SK-N-SH (cell line): Measurements from ENCODE around the gene HOXA5. TPM values are rescaled to one million over a fixed set of nuclear protein-coding genes. Genes with fewer than 3 reads are reported as not detected.
A peak's percentile ranks its signal among the peaks of the same experiment; 100 is the strongest.

Experiments used
- CTCF ChIA-PET: fragments of 300-600, 350-600 bp; formaldehyde crosslinking; extraction: SDS; loops from one replicate; lab custom pipeline; 2021; lab: Yijun Ruan, JAX
- POLR2A ChIA-PET: fragments of 350-600 bp; sonication (Branson Sonifier 250); formaldehyde crosslinking; extraction: SDS; loops from one replicate; lab custom pipeline; 2020; ENCODE audit warnings: antibody characterized with exemption, inconsistent platforms; lab: Yijun Ruan, JAX
- DNase-seq: peaks from one replicate; pipeline ENCODE4 v3.0.0; 2012
- H2AFZ ChIP-seq: fragments of 200-600 bp; sonication (generic); 2 replicates; pipeline ENCODE4 v1.8.1; 2016; ENCODE audit warnings: antibody characterized with exemption, mild to moderate bottlenecking, low read depth
- H3F3A ChIP-seq: fragments of 200-600 bp; sonication (generic); replicated peaks from 2 replicates; pipeline ENCODE3; 2016; ENCODE audit warnings: antibody characterized with exemption, mild to moderate bottlenecking; ENCODE audit not compliant: insufficient read depth
- H3K27ac ChIP-seq, 2 experiments: fragments of 200-500 bp in 1 of 2; fragments of 200-600 bp in 1 of 2; sonication (Bioruptor generic) in 1 of 2; sonication (generic), shearing (Covaris generic) in 1 of 2; 2 replicates each; pipeline versions ENCODE4 v1.5.1 to v1.6.1; 2014 to 2016; ENCODE audit warnings: low read depth in 2 of 2, inconsistent platforms in 1 of 2, low read length in 1 of 2, mild to moderate bottlenecking in 1 of 2, mixed read lengths in 1 of 2
- H3K27me3 ChIP-seq: fragments of 200-600 bp; sonication (generic), shearing (Covaris generic); 2 replicates; pipeline ENCODE4 v1.6.1; 2016; ENCODE audit warnings: mixed run types; ENCODE audit not compliant: insufficient read depth
- H3K36me3 ChIP-seq, 2 experiments: fragments of 200-500 bp in 1 of 2; fragments of 200-600 bp in 1 of 2; sonication (Bioruptor generic) in 1 of 2; sonication (generic) in 1 of 2; replicated peaks in 1 of 2; 2 replicates each; pipeline versions ENCODE3 to v1.5.1; 2014 to 2016; ENCODE audit warnings: low read length in 1 of 2, mild to moderate bottlenecking in 1 of 2; ENCODE audit not compliant: insufficient read depth in 2 of 2, control insufficient read depth in 1 of 2
- H3K4me1 ChIP-seq, 2 experiments: fragments of 200-500 bp in 1 of 2; fragments of 200-600 bp in 1 of 2; sonication (Bioruptor generic) in 1 of 2; sonication (generic), shearing (Covaris generic) in 1 of 2; 2 replicates each; pipeline versions ENCODE4 v1.5.1 to v1.6.1; 2014 to 2016; ENCODE audit warnings: low read depth in 1 of 2, low read length in 1 of 2, mixed run types in 1 of 2; ENCODE audit not compliant: insufficient read depth in 2 of 2, control insufficient read depth in 1 of 2
- H3K4me2 ChIP-seq: fragments of 200-600 bp; sonication (generic), shearing (Covaris generic); 2 replicates; pipeline ENCODE4 v1.6.1; 2017; ENCODE audit warnings: mixed run types
- H3K4me3 ChIP-seq, 2 experiments: fragments of 200-500 bp in 1 of 2; fragments of 200-600 bp in 1 of 2; sonication (Bioruptor generic) in 1 of 2; sonication (generic), shearing (Covaris generic) in 1 of 2; 2 replicates each; pipeline versions ENCODE4 v1.5.1 to v1.8.1; 2014 to 2016; ENCODE audit warnings: low read depth in 2 of 2, inconsistent platforms in 1 of 2, low read length in 1 of 2, mild to moderate bottlenecking in 1 of 2, mixed read lengths in 1 of 2, moderate library complexity in 1 of 2
- H3K79me2 ChIP-seq: fragments of 200-600 bp; sonication (generic); 2 replicates; pipeline ENCODE4 v1.8.1; 2017; ENCODE audit warnings: mild to moderate bottlenecking; ENCODE audit not compliant: insufficient read depth
- H3K9ac ChIP-seq: fragments of 200-600 bp; sonication (generic); 2 replicates; pipeline ENCODE4 v1.6.1; 2017; ENCODE audit warnings: mixed run types
- H3K9me2 ChIP-seq: fragments of 200-600 bp; sonication (generic); 2 replicates; pipeline ENCODE4 v1.6.1; 2017; ENCODE audit warnings: mixed run types
- H3K9me3 ChIP-seq: fragments of 200-600 bp; sonication (generic); 2 replicates; pipeline ENCODE4 v1.6.1; 2017; ENCODE audit warnings: mixed run types, mild to moderate bottlenecking, moderate library complexity
- H4K20me1 ChIP-seq: fragments of 200-600 bp; sonication (generic); 2 replicates; pipeline ENCODE4 v1.6.1; 2017; ENCODE audit warnings: mild to moderate bottlenecking, mixed run types; ENCODE audit not compliant: insufficient read depth
- CTCF ChIP-seq: fragments of 200-600 bp; sonication (generic); IDR thresholded peaks from 2 replicates; pipeline ENCODE4 v1.6.1; 2017; ENCODE audit warnings: antibody characterized with exemption, mild to moderate bottlenecking, moderate library complexity
- EP300 ChIP-seq, 2 experiments: IDR thresholded peaks; 2 replicates each; pipeline versions ENCODE4 v1.4.0 to v1.6.1; 2012; ENCODE audit warnings: borderline replicate concordance in 1 of 2, low read depth in 1 of 2, low read length in 1 of 2
- FOXJ3 ChIP-seq: sonication (generic); formaldehyde crosslinking; IDR thresholded peaks from 2 replicates; pipeline ENCODE4 v1.5.1; 2020; ENCODE audit warnings: mild to moderate bottlenecking, missing genetic modification reagents
- GABPA ChIP-seq: IDR thresholded peaks from 2 replicates; pipeline ENCODE4 v1.4.0; 2012; ENCODE audit warnings: low read depth, mild to moderate bottlenecking
- IRF3 ChIP-seq: fragments of 150-350 bp; IDR thresholded peaks from 2 replicates; pipeline ENCODE4 v1.6.1; 2016; ENCODE audit warnings: mild to moderate bottlenecking, low read depth, low read length
- MAX ChIP-seq: IDR thresholded peaks from 2 replicates; pipeline ENCODE4 v1.4.0; 2012; ENCODE audit warnings: low read depth
- MXI1 ChIP-seq: IDR thresholded peaks from 2 replicates; pipeline ENCODE4 v1.6.1; 2012; ENCODE audit warnings: mild to moderate bottlenecking, low read depth, low read length, improper control_type of control experiment
- NRF1 ChIP-seq: IDR thresholded peaks from 2 replicates; pipeline ENCODE4 v1.6.1; 2012; ENCODE audit warnings: low read depth, mild to moderate bottlenecking, low read length
- RAD21 ChIP-seq: IDR thresholded peaks from 2 replicates; pipeline ENCODE4 v1.6.1; 2012; ENCODE audit warnings: mild to moderate bottlenecking, low read length
- RCOR1 ChIP-seq: fragments of 150-350 bp; IDR thresholded peaks from 2 replicates; pipeline ENCODE4 v1.6.1; 2017; ENCODE audit warnings: antibody characterized with exemption, low read length
- RFX5 ChIP-seq: IDR thresholded peaks from 2 replicates; pipeline ENCODE4 v1.6.1; 2012; ENCODE audit warnings: mild to moderate bottlenecking, improper control_type of control experiment, low read length
- RXRA ChIP-seq: IDR thresholded peaks from 2 replicates; pipeline ENCODE4 v1.4.0; 2012; ENCODE audit warnings: low read depth, mild to moderate bottlenecking, borderline replicate concordance
- TAF1 ChIP-seq: IDR thresholded peaks from 2 replicates; pipeline ENCODE4 v1.6.1; 2012; ENCODE audit warnings: low read depth, mild to moderate bottlenecking, low read length, moderate library complexity, borderline replicate concordance
- TEAD4 ChIP-seq: IDR thresholded peaks from 2 replicates; pipeline ENCODE4 v1.4.0; 2012; ENCODE audit warnings: mild to moderate bottlenecking, borderline replicate concordance; ENCODE audit not compliant: insufficient read depth
- USF1 ChIP-seq: IDR thresholded peaks from 2 replicates; pipeline ENCODE4 v1.4.0; 2012; ENCODE audit warnings: low read depth, borderline replicate concordance
- WGBS: methylation state at CpG from one replicate; pipeline ENCODE4 v1.1.6; 2017; ENCODE audit warnings: low lambda C conversion rate; 5-methylcytosine and 5-hydroxymethylcytosine counted together
- polyA plus RNA-seq, 3 experiments: library from polyadenylated mRNA; depleted of rRNA; stranded (reverse); fragments of >200 nt; gene quantifications; 2 replicates each; pipeline ENCODE4 v1.2.3, GENCODE V29; 2012
- TF ChIP-seq, protein P1 (sequence below): IDR thresholded peaks from 2 replicates; pipeline ENCODE4; 2012

HOXA5 gene
- polyA plus RNA-seq, 1 of the 3 experiments (the other 2 are of a cell fraction) = not detected

DNA sequence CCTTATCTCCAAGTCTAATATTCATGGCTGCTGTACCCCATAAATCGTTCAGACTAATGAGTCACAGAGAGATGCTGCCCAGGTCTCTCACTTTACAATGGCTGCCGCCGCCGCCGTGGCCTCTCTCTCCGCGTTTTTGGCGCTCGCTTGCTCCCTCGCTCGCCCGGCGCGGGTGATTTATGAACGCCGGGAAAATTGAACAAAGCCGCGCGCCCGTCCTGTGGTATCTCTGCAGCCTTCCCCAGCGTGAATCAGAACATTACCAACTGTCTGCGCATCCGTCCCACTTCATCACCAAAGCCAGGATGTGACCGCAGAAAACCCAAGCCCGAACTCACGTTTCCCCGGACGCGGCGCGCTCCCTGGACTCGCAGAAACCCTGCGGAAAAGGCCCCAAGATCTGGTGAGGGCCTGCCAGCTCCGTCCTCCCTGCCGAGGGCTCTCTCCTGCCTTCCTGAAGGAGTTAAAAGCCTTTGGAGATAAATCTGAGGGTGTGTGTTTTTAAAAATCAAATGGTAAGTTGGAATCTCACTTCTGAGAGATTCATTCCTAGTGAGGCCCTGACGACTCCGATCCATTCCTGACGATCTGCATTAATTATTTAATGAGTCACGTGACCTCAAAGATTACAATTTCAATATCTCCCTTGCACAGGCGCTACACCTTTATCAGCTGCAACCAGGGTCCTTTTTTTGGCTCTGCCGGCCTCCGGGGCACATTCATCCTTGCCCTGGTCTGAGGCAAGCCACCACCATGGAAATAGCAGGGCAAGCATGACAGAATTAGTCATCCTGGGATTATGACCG, 19.2 kb downstream of the HOXA5 start:
- no peak for DNase-seq
- H3K9ac ChIP-seq = no peak overlapping the region
- TF ChIP-seq TAF1 (no peak), USF1 (0 out of 2 replicates have a peak, but pooled peaks have one; percentile 11), GABPA (no peak)
- TF ChIP-seq, all 33 proteins: peak for 1
- peaks cover 94% of the 10 kb centered on the region for H3K27me3 ChIP-seq
- H3K27ac ChIP-seq = no peak overlapping the region
- POLR2A ChIA-PET = no interaction called here
- no peaks in the 10 kb centered on the region for H3F3A ChIP-seq
- no peak overlapping the region for H3K4me3 ChIP-seq
- no peaks in the 10 kb centered on the region for H3K9me3 ChIP-seq
- H3K9me2 ChIP-seq = no peaks in the 10 kb centered on the region
- CTCF ChIA-PET = interaction anchor here (0.5 to 1.5 kb wide), 2 partner anchors 14 to 88 kb away, joined by 4 read pairs; no protein-coding TSS in a partner anchor
- H3K4me1 ChIP-seq = no peaks in the 10 kb centered on the region
- H3K79me2 ChIP-seq = no peaks in the 10 kb centered on the region
- WGBS = 15% methylated on average over 43 of the region's 43 CpGs
- no peaks in the 10 kb centered on the region for H3K36me3 ChIP-seq
- H3K4me2 ChIP-seq = no peak overlapping the region
- no peak overlapping the region for H2AFZ ChIP-seq
- H4K20me1 ChIP-seq = no peaks in the 10 kb centered on the region

GRCh38 chr7:27123477-27124053, 19.9 kb downstream of the HOXA5 start:
- Histone ChIP-seq H3K79me2 (no peaks in the 10 kb centered on the region), H2AFZ (no peak overlapping the region), H3K4me2 (no peak overlapping the region), H3K9me2 (no peaks in the 10 kb centered on the region), H3K9me3 (no peaks in the 10 kb centered on the region), H3F3A (no peaks in the 10 kb centered on the region), H3K4me3 (no peak overlapping the region), H3K27me3 (peaks cover 94% of the 10 kb centered on the region), H3K9ac (no peak overlapping the region), H3K27ac (no peak overlapping the region), H3K4me1 (no peaks in the 10 kb centered on the region), H3K36me3 (no peaks in the 10 kb centered on the region), H4K20me1 (no peaks in the 10 kb centered on the region)
- 24% methylated on average over 26 of the region's 26 CpGs for WGBS
- DNase-seq = no peak
- CTCF ChIA-PET = interaction anchor here (0.5 kb wide), 1 partner anchor 87 kb away, joined by 4 read pairs; no protein-coding TSS in a partner anchor
- TF ChIP-seq, protein P1, sequence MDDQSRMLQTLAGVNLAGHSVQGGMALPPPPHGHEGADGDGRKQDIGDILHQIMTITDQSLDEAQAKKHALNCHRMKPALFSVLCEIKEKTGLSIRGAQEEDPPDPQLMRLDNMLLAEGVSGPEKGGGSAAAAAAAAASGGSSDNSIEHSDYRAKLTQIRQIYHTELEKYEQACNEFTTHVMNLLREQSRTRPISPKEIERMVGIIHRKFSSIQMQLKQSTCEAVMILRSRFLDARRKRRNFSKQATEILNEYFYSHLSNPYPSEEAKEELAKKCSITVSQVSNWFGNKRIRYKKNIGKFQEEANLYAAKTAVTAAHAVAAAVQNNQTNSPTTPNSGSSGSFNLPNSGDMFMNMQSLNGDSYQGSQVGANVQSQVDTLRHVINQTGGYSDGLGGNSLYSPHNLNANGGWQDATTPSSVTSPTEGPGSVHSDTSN = no peak
- TF ChIP-seq TEAD4 (no peak), RAD21 (no peak), CTCF (no peak), RXRA (no peak), RFX5 (no peak), IRF3 (no peak), MXI1 (no peak), RCOR1 (no peak), NRF1 (no peak), GABPA (no peak), USF1 (no peak), FOXJ3 (CRISPR knock-in tag) (no peak), EP300 (IDR thresholded peaks at IDR 0.05; ENCODE audit: borderline replicate concordance in 1 of 2, low read depth in 1 of 2, low read length in 1 of 2) (no peak), MAX (no peak)
- POLR2A ChIA-PET = no interaction called here
